Prostate gland (tissue), 2 donors: ENCODE data around the gene HK1. TPM values are rescaled to one million over a fixed set of nuclear protein-coding genes. Genes with fewer than 3 reads are reported as not detected.
A peak's percentile ranks its signal among the peaks of the same experiment; 100 is the strongest.
"Not testable (repeated sequence)": the region's sequence is repeated elsewhere in the genome, so short reads cannot be mapped to it uniquely, and the experiment has no call there.

ENCODE experiments used
- DNase-seq: peaks from one replicate; pipeline ENCODE4 v3.0.0-alpha.2; 2019; ENCODE audit warnings: low spot score
- H3K27ac ChIP-seq, 2 donors: fragments of 200-600 bp; sonication (generic); 2 replicates each; pipeline ENCODE4 v1.5.1; 2017 to 2019
- H3K27me3 ChIP-seq: fragments of 200-600 bp; sonication (generic); replicated peaks from 2 replicates; pipeline ENCODE4 v1.5.1; 2019; ENCODE audit not compliant: insufficient read depth
- H3K36me3 ChIP-seq, 2 donors: fragments of 200-600 bp; sonication (generic); 1 replicate in 1 of 2; 2 replicates in 1 of 2; pipeline versions ENCODE4 v1.5.1 to v1.8.1; 2017 to 2019
- H3K4me1 ChIP-seq: fragments of 200-600 bp; sonication (generic); replicated peaks from 2 replicates; pipeline ENCODE4 v1.5.1; 2019
- H3K4me3 ChIP-seq, 2 donors: fragments of 200-600 bp; sonication (generic); 2 replicates each; pipeline ENCODE4 v1.5.1; 2017 to 2019
- H3K9me3 ChIP-seq: fragments of 200-600 bp; sonication (generic); 2 replicates; pipeline ENCODE4 v1.5.1; 2017
- CTCF ChIP-seq, 4 experiments: fragments of 200-600 bp in 2 of 4; fragments of 450-650 bp in 2 of 4; sonication (generic) in 2 of 4; IDR thresholded peaks; 1 replicate in 3 of 4; 2 replicates in 1 of 4; pipeline ENCODE4 v1.5.1; 2016 to 2019; ENCODE audit warnings: antibody characterized with exemption in 4 of 4, mild to moderate bottlenecking in 2 of 4, moderate library complexity in 2 of 4
- POLR2A ChIP-seq: fragments of 450-650 bp; IDR thresholded peaks from one replicate; pipeline ENCODE4 v1.6.1; 2016; ENCODE audit warnings: antibody characterized with exemption, mild to moderate bottlenecking
- POLR2AphosphoS5 ChIP-seq: sonication (generic); formaldehyde crosslinking; IDR thresholded peaks from one replicate; pipeline ENCODE4 v1.6.1; 2017; ENCODE audit warnings: antibody characterized with exemption
- WGBS: methylation state at CpG from one replicate; pipeline ENCODE4 v1.1.5; 2018; 5-methylcytosine and 5-hydroxymethylcytosine counted together
- intact Hi-C: fragments of 100-400 bp; cut with DNase I; formaldehyde crosslinking; loops from one replicate; pipeline ENCODE4 v1.14.2; 2022
- total RNA-seq, 2 donors: library from RNA; depleted of rRNA; stranded (reverse); fragments of >200 nt; gene quantifications; one replicate each; pipeline ENCODE4 v1.1.0, GENCODE V29; 2016

The HK1 gene
- total RNA-seq, 2 donors from 2014 or later = 67.8 to 134 TPM

GRCh38 chr10:69331161-69331560 lies 52.9 kb downstream of the HK1 start:
- WGBS = 92% methylated on average over 7 of the region's 7 CpGs

DNA sequence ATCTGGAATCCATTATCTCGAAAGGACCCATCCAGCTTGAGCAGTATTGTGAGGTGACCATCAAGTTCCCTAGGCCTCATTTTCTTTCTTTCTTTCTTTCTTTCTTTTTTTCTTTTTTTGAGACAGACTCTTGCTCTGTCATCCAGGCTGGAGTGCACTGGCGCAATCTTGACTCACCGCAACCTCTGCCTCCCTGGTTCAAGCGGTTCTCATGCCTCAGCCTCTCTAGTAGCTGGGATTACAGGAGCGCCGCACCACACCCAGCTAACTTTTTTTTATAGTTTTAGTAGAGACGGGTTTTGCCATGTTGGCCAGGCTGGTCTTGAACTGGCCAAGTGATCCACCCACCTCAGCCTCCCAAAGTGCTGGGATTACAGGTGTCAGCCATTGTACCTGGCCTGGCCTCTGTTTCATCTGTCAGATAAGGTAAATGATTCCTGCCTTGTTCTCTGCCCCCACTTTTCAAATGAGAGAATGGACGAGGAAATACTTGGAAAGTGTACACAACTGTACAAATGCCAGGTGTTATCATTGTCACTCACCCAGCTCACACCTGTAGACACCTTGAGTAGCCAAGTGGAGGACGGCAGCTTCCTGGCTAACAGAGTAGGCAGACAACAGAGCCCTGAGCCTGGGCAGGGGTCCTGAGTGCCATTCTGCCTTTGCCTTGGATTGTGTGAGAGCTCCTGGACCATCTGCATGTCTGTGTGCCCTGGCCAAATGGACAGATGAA lies 54.1 kb downstream of the HK1 start:
- no peak overlapping the region for H3K4me3 ChIP-seq
- peaks cover 36% of the 10 kb centered on the region for H3K4me1 ChIP-seq
- H3K36me3 ChIP-seq = no peaks in the 10 kb centered on the region
- WGBS = 70% methylated on average over 9 of the region's 9 CpGs
- DNase-seq = no peak
- intact Hi-C loops = loop anchor here (5.0 to 10.0 kb wide), 2 partner anchors 45 to 172 kb away; no protein-coding TSS in a partner anchor
- H3K9me3 ChIP-seq = no peaks in the 10 kb centered on the region
- no peak for TF ChIP-seq POLR2A
- no peak for TF ChIP-seq POLR2AphosphoS5
- TF ChIP-seq CTCF (IDR thresholded peaks at IDR 0.05) = no peak
- no peaks in the 10 kb centered on the region for H3K27me3 ChIP-seq
- peak overlapping the region; percentile 79 to 80 for H3K27ac ChIP-seq

More at GRCh38 chr10:69331161-69331560, 52.9 kb downstream of the HK1 start:
- TF ChIP-seq POLR2AphosphoS5 = no peak
- TF ChIP-seq POLR2A = no peak
- no peak for TF ChIP-seq CTCF (IDR thresholded peaks at IDR 0.05)
- no peaks in the 10 kb centered on the region for H3K36me3 ChIP-seq
- H3K4me3 ChIP-seq = no peak overlapping the region
- H3K27ac ChIP-seq = no peak overlapping the region
- no peaks in the 10 kb centered on the region for H3K9me3 ChIP-seq
- no peak for DNase-seq
- intact Hi-C loops = loop anchor here (5.0 to 10.0 kb wide), 2 partner anchors 46 to 174 kb away; no protein-coding TSS in a partner anchor
- H3K27me3 ChIP-seq = no peaks in the 10 kb centered on the region
- H3K4me1 ChIP-seq = peaks cover 34% of the 10 kb centered on the region

DNA sequence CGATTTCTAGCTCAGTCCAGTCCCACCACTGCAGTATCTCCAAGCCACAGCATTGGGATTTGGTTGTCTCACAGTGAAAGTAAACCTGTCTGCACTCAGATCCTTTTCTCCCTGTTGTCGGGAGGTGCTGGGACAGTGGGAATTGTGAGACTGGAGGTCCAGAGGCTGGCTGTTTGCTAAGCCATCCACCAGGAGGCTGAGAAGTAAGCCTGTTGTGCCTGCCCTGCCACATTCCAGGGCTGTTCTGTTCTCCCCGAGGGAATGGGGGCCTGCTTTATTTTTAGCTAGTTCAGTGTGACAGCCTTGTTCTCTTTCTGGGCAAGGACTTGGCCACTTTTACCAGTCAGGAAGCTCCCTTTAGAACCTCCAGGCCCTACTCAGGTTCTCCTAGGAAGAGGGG lies 54.9 kb downstream of the HK1 start:
- Histone ChIP-seq H3K27ac (peak overlapping the region; percentile 79 to 80), H3K4me3 (no peak overlapping the region), H3K4me1 (peaks cover 43% of the 10 kb centered on the region), H3K27me3 (no peaks in the 10 kb centered on the region), H3K9me3 (no peaks in the 10 kb centered on the region), H3K36me3 (no peaks in the 10 kb centered on the region)
- WGBS = 29% methylated on average over 3 of the region's 3 CpGs
- DNase-seq = peak; percentile 90
- intact Hi-C loops = loop anchor here (5.0 to 10.0 kb wide), 2 partner anchors 44 to 172 kb away; no protein-coding TSS in a partner anchor
- peak in 3 of 4 experiments; percentile 34 to 81 (median 73) for TF ChIP-seq CTCF (IDR thresholded peaks at IDR 0.05)
- TF ChIP-seq POLR2A = no peak
- TF ChIP-seq POLR2AphosphoS5 = peak; percentile 88

DNA sequence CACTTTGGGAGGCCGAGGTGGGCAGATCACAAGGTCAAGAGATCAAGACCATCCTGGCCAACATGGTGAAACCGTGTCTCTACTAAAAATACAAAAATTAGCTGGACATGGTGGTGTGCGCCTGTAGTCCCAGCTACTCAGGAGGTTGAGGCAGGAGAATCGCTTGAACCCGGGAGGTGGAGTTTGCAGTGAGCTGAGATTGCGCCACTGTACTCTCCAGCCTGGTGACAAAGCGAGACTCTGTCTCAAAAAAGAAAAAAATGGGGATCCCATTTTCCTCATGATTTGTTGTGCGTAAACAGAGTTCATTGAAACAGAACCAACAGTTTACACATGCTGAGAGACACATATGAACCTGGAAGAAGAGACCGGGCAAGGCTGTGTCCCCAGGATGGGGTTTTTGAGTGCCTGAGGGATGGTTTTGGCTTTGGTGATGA lies 55.6 kb downstream of the HK1 start:
- Histone ChIP-seq H3K4me1 (peaks cover 44% of the 10 kb centered on the region), H3K27ac (peak overlapping the region; percentile 79 to 80)
- 84% methylated on average over 9 of the region's 9 CpGs for WGBS
- H3K4me3 ChIP-seq, H3K36me3 ChIP-seq, H3K27me3 ChIP-seq, DNase-seq, H3K9me3 ChIP-seq: not testable (repeated sequence)
- intact Hi-C loops = loop anchor here (5.0 to 10.0 kb wide), 2 partner anchors 43 to 171 kb away; no protein-coding TSS in a partner anchor

DNA sequence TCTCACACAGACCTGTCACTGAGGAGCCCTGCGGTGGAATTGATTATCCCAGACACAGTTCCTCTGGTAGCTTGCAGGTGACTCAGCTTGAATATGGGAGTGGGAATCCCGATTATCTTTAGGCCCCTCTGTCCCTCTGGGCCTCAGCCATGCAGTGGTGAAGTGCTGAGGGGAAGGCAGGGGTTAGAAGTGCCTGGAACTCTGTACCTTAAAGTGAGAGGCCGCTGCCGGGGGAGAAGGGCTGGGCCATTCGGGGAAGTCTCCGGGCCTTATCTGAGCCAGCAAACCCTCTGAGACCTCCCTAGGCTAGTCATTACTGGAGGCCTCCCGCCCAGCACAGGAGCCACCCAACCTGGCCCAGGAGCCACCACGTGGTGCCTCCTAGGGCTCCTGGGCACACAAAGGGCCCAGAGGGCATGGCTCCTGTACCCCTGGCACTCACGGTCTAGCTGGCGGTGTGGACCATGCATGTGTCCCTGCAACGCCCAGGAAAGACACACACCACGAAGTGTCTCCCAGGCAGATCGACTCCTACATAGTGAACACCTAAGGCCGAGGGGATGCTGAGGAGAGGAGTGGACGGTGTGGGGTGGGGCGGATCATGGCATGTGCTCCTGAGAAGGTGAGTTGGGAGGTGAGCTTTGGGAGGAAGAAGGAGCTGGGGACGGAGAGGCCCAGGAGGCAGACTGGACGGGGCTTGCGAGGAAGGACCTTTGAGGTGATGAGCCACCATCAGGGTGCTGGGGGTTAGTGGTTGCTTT lies 56.2 kb downstream of the HK1 start:
- H3K9me3 ChIP-seq = no peaks in the 10 kb centered on the region
- H3K4me3 ChIP-seq = no peak overlapping the region
- WGBS = 72% methylated on average over 18 of the region's 19 CpGs
- peaks cover 50% of the 10 kb centered on the region for H3K4me1 ChIP-seq
- DNase-seq = no peak
- intact Hi-C loops = loop anchor here (5.0 to 10.0 kb wide), 2 partner anchors 43 to 170 kb away; no protein-coding TSS in a partner anchor
- no peaks in the 10 kb centered on the region for H3K27me3 ChIP-seq
- H3K27ac ChIP-seq = peak overlapping the region; percentile 79 to 80
- no peak for TF ChIP-seq CTCF (IDR thresholded peaks at IDR 0.05)
- no peak for TF ChIP-seq POLR2AphosphoS5
- TF ChIP-seq POLR2A = no peak
- no peaks in the 10 kb centered on the region for H3K36me3 ChIP-seq
